GM23248 (cell line): Measurements from ENCODE around the gene SUSD2. TPM values are rescaled to one million over a fixed set of nuclear protein-coding genes. Genes with fewer than 3 reads are reported as not detected.

ENCODE experiments used
- DNase-seq: peaks from one replicate; pipeline ENCODE4 v3.0.0-alpha.2; 2015
- H2AFZ ChIP-seq: fragments of 200-600 bp; sonication (generic); 2 replicates; pipeline ENCODE4 v1.6.1; 2016; ENCODE audit warnings: antibody characterized with exemption
- H3F3A ChIP-seq: fragments of 200-600 bp; sonication (generic); 2 replicates; pipeline ENCODE4 v1.6.1; 2016; ENCODE audit warnings: mild to moderate bottlenecking, antibody characterized with exemption, mixed run types; ENCODE audit not compliant: insufficient read depth
- H3K27ac ChIP-seq: fragments of 200-600 bp; sonication (generic); 2 replicates; pipeline ENCODE4 v1.5.1; 2016; ENCODE audit warnings: mild to moderate bottlenecking
- H3K27me3 ChIP-seq: fragments of 200-600 bp; sonication (generic); replicated peaks from 2 replicates; pipeline ENCODE4 v1.6.1; 2016; ENCODE audit warnings: mild to moderate bottlenecking; ENCODE audit not compliant: insufficient read depth
- H3K36me3 ChIP-seq: fragments of 200-600 bp; sonication (generic); 2 replicates; pipeline ENCODE4 v1.6.1; 2016; ENCODE audit warnings: low read depth, mild to moderate bottlenecking
- H3K4me1 ChIP-seq: fragments of 200-600 bp; sonication (generic); 2 replicates; pipeline ENCODE4 v1.6.1; 2016; ENCODE audit warnings: mild to moderate bottlenecking; ENCODE audit not compliant: insufficient read depth
- H3K4me2 ChIP-seq: fragments of 200-600 bp; sonication (generic); one replicate; pipeline ENCODE4 v1.6.1; 2016; ENCODE audit warnings: mild to moderate bottlenecking; ENCODE audit not compliant: unreplicated experiment
- H3K4me3 ChIP-seq: fragments of 200-600 bp; sonication (generic); 2 replicates; pipeline ENCODE4 v1.5.1; 2016; ENCODE audit warnings: mild to moderate bottlenecking
- H3K79me2 ChIP-seq: fragments of 200-600 bp; sonication (generic); 2 replicates; pipeline ENCODE4 v1.6.1; 2016; ENCODE audit warnings: mild to moderate bottlenecking; ENCODE audit not compliant: insufficient read depth
- H3K9ac ChIP-seq: fragments of 200-600 bp; sonication (generic); 2 replicates; pipeline ENCODE4 v1.6.1; 2016; ENCODE audit warnings: mild to moderate bottlenecking
- H3K9me2 ChIP-seq: fragments of 200-600 bp; sonication (generic); 2 replicates; pipeline ENCODE4 v1.6.1; 2016; ENCODE audit warnings: mixed run types, mild to moderate bottlenecking, moderate library complexity; ENCODE audit not compliant: insufficient read depth
- H3K9me3 ChIP-seq: fragments of 200-600 bp; sonication (generic); one replicate; pipeline ENCODE4 v1.6.1; 2017; ENCODE audit warnings: low read depth
- H4K20me1 ChIP-seq: fragments of 200-600 bp; sonication (generic); 2 replicates; pipeline ENCODE4 v1.6.0; 2016; ENCODE audit not compliant: insufficient read depth
- EZH2 ChIP-seq: fragments of 200-600 bp; sonication (generic); IDR thresholded peaks from 2 replicates; pipeline ENCODE4 v1.6.1; 2018; ENCODE audit warnings: antibody characterized with exemption, mild to moderate bottlenecking; ENCODE audit not compliant: insufficient read depth, poor library complexity, severe bottlenecking
- EZH2phosphoT487 ChIP-seq: fragments of 200-600 bp; sonication (generic); IDR thresholded peaks from 2 replicates; pipeline ENCODE4 v1.6.1; 2018; ENCODE audit warnings: antibody characterized with exemption, moderate library complexity, mild to moderate bottlenecking, low read depth; ENCODE audit not compliant: insufficient read depth
- WGBS, 2 experiments: methylation state at CpG; one replicate each; pipeline ENCODE4 v1.1.6; 2015 to 2017; ENCODE audit warnings: low lambda C conversion rate in 2 of 2, low coverage in 1 of 2; ENCODE audit errors: missing lambda C conversion rate in 2 of 2; 5-methylcytosine and 5-hydroxymethylcytosine counted together
- in situ Hi-C: fragments of 300-500 bp; cut with MboI; formaldehyde crosslinking; loops from 2 replicates; pipeline ENCODE4 v1.15.0; 2020
- polyA plus RNA-seq: library from polyadenylated mRNA; unstranded; fragments of >200 nt; fragmentation: Nextera tagmentation; extraction: Ambion mirVana; gene quantifications from 2 replicates; pipeline ENCODE4 v1.2.1, GENCODE V29; 2016
- total RNA-seq: library from RNA; depleted of rRNA; stranded (reverse); fragments of >200 nt; shearing (Covaris generic); gene quantifications from 2 replicates; pipeline ENCODE4 v1.2.3, GENCODE V29; 2014

The SUSD2 gene
- total and polyA plus RNA-seq, 2 experiments from 2014 or later = 0.24 TPM; not detected in 1

- H3K4me3 ChIP-seq = no peak overlapping the region
- no peaks in the 10 kb centered on the region for H3K27me3 ChIP-seq
- no peaks in the 10 kb centered on the region for H3K9me2 ChIP-seq
- 0 out of 2 replicates have a peak, but pooled peaks cover 9% of the 10 kb centered on the region for H3F3A ChIP-seq
- H3K9me3 ChIP-seq = no peaks in the 10 kb centered on the region
- H3K79me2 ChIP-seq = no peaks in the 10 kb centered on the region
- no peaks in the 10 kb centered on the region; the same call in 1 of the 2 replicates for H4K20me1 ChIP-seq
- WGBS, 2 experiments = 23 to 32% methylated on average over 2 of the region's 2 CpGs
- H3K4me1 ChIP-seq = peaks cover 13% of the 10 kb centered on the region; the same call in 1 of the 2 replicates
- in situ Hi-C loops = no loop called here
- H3K9ac ChIP-seq = no peak overlapping the region
- TF ChIP-seq EZH2phosphoT487 (no peak), EZH2 (no peak)
- peak; percentile 90 for DNase-seq
- H3K36me3 ChIP-seq = no peaks in the 10 kb centered on the region
- no peak overlapping the region for H3K4me2 ChIP-seq
- H2AFZ ChIP-seq = no peak overlapping the region
- H3K27ac ChIP-seq = no peak overlapping the region
Measured at GRCh38 chr22:24137595-24137994, 43.7 kb upstream of the SUSD2 start.

GRCh38 chr22:24138649-24139420 is 42.5 kb upstream of the SUSD2 start:
- H3K9me3 ChIP-seq = no peaks in the 10 kb centered on the region
- peaks cover 13% of the 10 kb centered on the region; the same call in 1 of the 2 replicates for H3K4me1 ChIP-seq
- H3K27me3 ChIP-seq = no peaks in the 10 kb centered on the region
- in situ Hi-C loops = no loop called here
- no peaks in the 10 kb centered on the region; the same call in 1 of the 2 replicates for H4K20me1 ChIP-seq
- WGBS, 2 experiments = 96 to 98% methylated on average over 7 of the region's 7 CpGs
- no peaks in the 10 kb centered on the region for H3K9me2 ChIP-seq
- H3K9ac ChIP-seq = no peak overlapping the region
- H3K27ac ChIP-seq = no peak overlapping the region
- DNase-seq = no peak
- H3K4me2 ChIP-seq = no peak overlapping the region
- H3F3A ChIP-seq = 0 out of 2 replicates have a peak, but pooled peaks cover 9% of the 10 kb centered on the region
- H3K79me2 ChIP-seq = 0 out of 2 replicates have a peak, but pooled peaks cover 6% of the 10 kb centered on the region
- no peaks in the 10 kb centered on the region for H3K36me3 ChIP-seq
- no peak for TF ChIP-seq EZH2phosphoT487
- no peak for TF ChIP-seq EZH2
- H3K4me3 ChIP-seq = no peak overlapping the region
- H2AFZ ChIP-seq = no peak overlapping the region

GRCh38 chr22:24140357-24140756 is 40.9 kb upstream of the SUSD2 start:
- 0 out of 2 replicates have a peak, but pooled peaks cover 8% of the 10 kb centered on the region for H3K79me2 ChIP-seq
- 0 out of 2 replicates have a peak, but pooled peaks cover 9% of the 10 kb centered on the region for H3F3A ChIP-seq
- H3K4me2 ChIP-seq = no peak overlapping the region
- no peak overlapping the region for H3K27ac ChIP-seq
- H3K9me2 ChIP-seq = no peaks in the 10 kb centered on the region
- H2AFZ ChIP-seq = no peak overlapping the region
- in situ Hi-C loops = no loop called here
- WGBS, 2 experiments = 77 to 83% methylated on average over 3 of the region's 3 CpGs
- no peak overlapping the region for H3K4me3 ChIP-seq
- H3K9ac ChIP-seq = no peak overlapping the region
- H3K27me3 ChIP-seq = no peaks in the 10 kb centered on the region
- no peaks in the 10 kb centered on the region for H3K36me3 ChIP-seq
- TF ChIP-seq EZH2phosphoT487 = no peak
- TF ChIP-seq EZH2 = no peak
- DNase-seq = no peak
- H3K9me3 ChIP-seq = no peaks in the 10 kb centered on the region
- H4K20me1 ChIP-seq = no peaks in the 10 kb centered on the region; the same call in 1 of the 2 replicates
- peaks cover 14% of the 10 kb centered on the region for H3K4me1 ChIP-seq

- Histone ChIP-seq H3K4me3 (no peak overlapping the region), H3K9me3 (no peaks in the 10 kb centered on the region), H2AFZ (no peak overlapping the region), H3K27me3 (no peaks in the 10 kb centered on the region), H3K27ac (no peak overlapping the region), H4K20me1 (no peaks in the 10 kb centered on the region; the same call in 1 of the 2 replicates), H3K36me3 (no peaks in the 10 kb centered on the region), H3F3A (peaks cover 19% of the 10 kb centered on the region; the same call in 1 of the 2 replicates), H3K4me2 (no peak overlapping the region), H3K79me2 (0 out of 2 replicates have a peak, but pooled peaks cover 8% of the 10 kb centered on the region), H3K9me2 (no peaks in the 10 kb centered on the region), H3K9ac (no peak overlapping the region), H3K4me1 (peaks cover 27% of the 10 kb centered on the region)
- DNase-seq = peak; percentile 71
- WGBS, 2 experiments = 66 to 67% methylated on average over 2 of the region's 2 CpGs
- TF ChIP-seq EZH2phosphoT487 (no peak), EZH2 (no peak)
- in situ Hi-C loops = no loop called here
Measured at GRCh38 chr22:24141586-24141985, 39.7 kb upstream of the SUSD2 start.
